NCI-H2107 (cell line): ENCODE results near the gene RAPGEF6.

Experiments
- DNase-seq: peaks from one replicate; lab custom pipeline; 2025; lab: John Stamatoyannopoulos, UW

RAPGEF6 gene

DNA sequence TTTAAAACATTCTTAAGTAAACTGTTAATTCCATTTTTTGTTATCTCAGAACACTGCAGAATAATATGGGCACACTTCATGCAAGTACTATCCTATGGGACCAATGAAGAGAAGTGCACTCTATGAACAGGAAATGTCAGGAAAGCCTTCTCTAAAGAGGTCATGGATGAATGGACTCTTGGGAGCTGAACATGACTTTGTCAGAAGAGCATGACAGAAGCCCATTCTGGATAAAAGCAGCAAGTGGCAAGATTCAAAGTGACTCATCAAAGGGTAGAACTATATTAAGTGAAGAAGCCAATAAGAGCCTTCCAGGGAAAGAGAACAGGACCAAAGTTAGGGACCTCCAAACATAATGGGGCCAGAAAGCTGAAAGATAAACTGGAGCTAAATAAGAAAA is 94.0 kb downstream of the RAPGEF6 start:
- peak; percentile 1 for DNase-seq

DNA sequence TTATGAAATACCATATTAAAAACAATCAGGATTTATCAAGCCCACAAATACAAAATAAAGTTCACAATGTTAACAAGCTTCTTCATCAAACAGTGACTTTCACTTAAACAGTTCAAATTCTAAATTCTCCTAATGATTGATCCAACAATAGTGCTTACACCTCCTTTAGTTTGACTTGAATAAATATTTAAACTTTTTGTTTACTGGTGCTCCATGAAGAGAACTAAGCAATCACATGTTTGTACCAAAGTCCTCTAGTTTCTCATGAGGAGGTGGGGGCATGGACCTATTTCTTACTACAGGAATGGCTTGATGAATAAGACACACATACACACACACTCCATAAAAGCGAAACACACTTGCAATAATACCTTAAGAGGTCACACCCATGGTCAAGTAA is 95.8 kb downstream of the RAPGEF6 start:
- no peak for DNase-seq

DNA sequence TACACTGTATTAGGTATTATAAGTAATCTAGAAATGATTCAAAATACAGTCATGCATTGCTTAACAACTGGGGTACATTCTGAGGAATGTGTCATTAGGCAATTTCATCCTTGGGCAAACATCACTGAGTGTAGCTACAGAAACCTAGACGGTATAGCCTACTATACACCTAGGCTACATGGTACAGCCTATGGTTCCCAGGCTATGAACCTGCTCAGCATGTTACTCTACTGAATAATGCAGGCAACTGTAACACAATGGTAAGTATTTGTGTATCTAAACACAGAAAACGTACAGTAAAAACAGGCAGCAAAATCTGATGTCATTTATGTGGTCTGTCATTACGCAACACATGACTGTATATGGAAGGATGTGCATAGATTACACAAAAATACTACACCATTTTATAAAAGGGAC is 96.8 kb downstream of the RAPGEF6 start:
- DNase-seq = no peak

DNA sequence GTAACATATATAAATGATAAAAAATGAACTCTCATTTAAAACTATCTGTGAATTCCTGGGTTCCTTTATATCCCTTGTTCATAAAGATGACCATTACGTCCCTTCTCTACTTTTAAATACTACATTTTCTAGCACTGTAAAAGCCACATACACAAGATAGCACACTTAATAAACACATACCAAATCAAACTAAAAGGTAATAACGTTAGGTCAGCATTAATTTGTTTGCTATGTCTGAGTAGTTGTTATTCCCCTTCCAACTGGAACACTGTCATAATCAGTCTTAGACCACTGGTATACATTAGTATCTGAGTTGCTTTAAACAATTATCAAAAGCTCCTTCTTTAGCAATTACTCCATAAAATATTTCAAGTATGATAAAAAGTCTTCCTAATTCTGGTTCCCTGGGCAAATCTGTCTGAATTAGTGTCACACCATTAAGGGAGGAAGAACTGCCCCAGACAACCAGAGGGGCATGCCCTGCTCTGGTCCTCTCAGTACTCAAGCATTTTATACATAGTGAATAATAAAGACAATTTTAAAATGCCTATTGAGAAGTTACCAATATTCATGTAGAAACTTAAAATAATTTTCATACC is 98.1 kb downstream of the RAPGEF6 start:
- DNase-seq = no peak

DNA sequence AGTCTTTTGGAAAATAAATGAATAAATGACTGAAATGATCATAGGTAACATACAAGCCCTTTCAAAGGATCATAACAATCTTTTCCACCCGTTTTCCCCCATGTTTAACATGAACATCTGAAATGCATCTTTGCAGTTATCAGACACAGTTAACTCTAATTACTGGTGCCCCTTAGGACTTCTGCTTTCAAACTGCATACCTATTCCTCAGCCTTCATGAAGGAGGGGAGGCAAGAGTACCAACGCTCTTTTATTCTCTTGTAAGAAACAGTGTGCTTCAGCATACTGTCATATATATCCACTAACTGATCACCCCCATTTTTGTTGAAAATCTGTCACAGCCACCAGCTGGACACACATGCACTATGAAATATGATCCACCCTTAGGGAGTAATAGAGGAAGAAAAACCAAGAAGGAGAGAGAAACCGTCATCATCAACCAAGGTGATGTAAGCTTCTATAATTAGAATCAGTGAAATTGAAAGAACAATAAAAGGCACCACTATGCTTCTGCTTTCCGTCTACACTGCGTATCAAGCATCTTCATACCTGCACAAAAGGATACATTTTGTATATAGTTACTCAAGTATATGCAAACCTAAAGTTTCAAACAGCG is 98.7 kb downstream of the RAPGEF6 start:
- DNase-seq = no peak

DNA sequence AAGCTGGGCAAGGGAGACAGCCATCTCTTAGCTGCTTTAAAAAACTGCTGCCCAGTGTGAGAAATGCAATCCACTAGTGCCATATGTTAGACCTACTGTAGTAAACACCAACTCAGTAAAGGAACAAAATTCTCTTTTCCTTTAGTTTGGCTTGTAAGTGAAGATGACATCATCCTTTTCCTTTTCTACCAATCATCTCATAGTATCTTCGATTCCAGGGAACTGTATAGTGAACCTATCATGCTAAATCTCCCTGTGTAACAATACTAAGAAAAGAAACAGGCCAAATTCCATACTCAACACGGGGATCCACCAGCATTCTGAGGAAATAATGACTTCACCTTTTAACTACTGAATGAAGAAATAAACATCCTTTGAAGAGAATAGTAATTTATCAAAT is 100.1 kb downstream of the RAPGEF6 start:
- DNase-seq = no peak

DNA sequence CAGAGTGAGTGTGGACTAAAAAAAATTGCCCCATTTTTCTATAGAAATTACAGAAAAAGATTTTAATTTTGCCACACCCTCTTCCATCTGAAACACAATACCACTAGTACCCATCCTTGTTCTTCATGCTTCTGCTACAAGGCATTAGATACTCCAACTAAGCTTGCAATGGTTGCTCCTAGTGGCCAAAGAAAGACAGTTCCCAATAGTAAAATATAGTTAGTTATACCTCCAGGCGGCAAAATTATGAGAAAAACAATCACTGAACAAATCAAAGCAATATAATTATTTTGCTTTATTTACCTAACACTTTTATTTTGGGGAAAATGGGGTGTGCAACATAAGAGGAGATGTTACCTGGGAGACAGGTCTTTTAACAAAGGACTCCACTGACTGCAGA is 101.2 kb downstream of the RAPGEF6 start:
- no peak for DNase-seq

DNA sequence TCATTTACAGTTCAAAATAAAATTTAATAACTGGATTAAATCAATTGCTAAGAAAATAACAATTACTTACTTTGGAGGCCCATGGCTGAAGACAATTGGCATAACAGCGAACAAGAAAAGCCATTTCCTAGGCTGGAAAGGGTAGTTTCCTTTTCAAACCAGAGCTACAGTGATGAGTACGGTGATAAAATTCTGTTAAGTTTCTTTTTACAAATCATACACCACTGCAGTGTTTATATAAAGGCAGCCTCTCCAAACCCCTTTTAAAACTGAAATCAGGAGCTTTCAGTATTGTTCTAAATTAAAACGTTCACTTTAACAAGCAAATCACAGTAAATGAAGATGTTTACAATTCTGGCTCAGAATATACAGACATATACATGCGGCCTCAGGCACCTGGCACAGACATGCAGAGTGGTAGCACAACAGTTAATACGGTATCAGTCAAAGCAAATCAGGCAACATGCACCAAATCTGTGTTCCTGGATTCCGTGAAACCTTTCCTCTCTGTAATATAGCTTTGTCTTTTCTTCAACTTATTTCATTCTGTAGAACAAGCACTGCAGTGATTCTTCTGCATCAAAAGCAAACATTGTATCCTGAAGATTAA is 102.9 kb downstream of the RAPGEF6 start:
- no peak for DNase-seq

DNA sequence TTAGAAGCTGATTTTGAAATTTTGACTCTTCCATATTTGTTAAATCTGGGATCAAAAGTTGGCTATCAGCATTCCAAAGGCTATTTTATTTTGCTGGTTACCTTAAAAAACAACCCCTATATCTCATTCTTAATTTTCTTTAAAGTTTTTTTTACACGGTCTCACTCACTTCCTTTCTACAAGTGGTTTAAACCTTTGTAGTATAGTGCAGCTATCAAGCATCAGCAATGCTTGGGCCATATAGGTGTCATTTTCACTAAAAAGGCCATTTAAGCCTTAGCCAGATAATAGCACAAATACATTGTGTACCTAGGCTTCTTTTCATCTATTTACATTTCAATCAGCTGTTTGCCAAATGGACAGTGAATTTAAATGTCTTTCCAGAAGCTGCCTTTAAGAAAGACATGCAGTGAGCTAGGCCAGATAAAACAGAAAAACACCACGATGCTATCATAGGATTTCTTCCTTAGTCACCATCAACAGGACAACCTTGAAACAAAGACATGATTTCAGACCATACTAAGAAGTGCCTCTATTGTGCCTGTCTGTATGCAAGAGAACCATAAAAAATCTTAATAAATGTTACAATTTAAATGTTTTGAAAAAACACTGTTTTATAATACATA is 104.2 kb downstream of the RAPGEF6 start:
- DNase-seq = no peak

DNA sequence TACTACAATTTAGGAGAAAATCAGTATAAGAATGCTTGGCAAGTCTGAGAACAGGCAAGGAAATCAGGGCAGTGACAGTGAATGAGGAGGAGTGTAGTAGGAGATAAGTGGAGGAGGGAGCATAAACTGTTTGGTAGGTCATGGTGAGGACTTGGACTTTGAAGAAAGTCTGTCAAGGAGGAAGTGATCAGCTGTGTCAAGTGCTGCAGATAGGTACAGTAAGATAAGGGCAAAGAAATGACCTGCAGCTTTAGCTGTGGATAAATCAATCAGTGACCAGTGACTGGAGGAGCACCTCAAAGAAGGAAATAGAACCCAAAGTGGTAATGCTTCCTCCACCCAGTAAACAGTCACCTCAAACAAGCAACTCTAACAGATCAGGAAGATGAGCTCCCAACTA is 106.3 kb downstream of the RAPGEF6 start:
- DNase-seq = no peak

DNA sequence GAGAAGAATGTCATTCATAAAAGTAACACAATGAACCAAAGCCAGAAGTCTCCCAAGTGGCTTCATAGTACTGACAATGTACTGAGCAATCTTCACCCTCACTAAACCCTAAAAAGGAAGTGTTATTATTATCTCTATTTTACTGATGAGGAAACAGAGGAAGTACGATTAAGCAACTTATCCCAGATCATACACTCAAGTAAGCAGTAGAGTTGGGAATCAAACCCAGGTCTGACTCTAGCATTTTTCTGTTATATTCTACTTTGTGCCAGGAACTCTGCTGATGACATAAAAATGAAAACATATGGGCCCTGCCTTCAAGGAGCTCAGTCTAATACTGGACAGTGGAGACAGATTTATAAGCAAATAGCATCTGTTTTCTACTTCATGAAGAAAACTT is 109.2 kb downstream of the RAPGEF6 start:
- no peak for DNase-seq

DNA sequence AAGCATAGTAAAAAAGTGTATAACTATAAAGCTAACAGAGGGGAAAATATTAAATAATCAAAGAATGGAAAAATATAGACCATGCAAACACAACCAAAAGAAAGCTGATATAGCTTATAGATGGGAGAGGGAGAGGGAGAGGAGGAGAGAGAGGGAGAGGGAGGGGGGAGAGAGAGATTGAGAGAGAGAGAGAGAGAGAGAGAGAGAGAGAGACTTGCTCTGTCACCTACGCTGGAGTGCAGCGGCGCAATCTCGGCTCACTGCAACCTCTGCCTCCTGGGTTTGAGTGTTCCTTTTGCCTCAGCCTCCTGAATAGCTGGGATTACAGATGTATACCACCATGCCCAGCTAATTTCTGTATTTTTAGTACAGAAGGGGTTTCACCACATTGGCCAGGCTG is 110.6 kb downstream of the RAPGEF6 start:
- DNase-seq = no peak

DNA sequence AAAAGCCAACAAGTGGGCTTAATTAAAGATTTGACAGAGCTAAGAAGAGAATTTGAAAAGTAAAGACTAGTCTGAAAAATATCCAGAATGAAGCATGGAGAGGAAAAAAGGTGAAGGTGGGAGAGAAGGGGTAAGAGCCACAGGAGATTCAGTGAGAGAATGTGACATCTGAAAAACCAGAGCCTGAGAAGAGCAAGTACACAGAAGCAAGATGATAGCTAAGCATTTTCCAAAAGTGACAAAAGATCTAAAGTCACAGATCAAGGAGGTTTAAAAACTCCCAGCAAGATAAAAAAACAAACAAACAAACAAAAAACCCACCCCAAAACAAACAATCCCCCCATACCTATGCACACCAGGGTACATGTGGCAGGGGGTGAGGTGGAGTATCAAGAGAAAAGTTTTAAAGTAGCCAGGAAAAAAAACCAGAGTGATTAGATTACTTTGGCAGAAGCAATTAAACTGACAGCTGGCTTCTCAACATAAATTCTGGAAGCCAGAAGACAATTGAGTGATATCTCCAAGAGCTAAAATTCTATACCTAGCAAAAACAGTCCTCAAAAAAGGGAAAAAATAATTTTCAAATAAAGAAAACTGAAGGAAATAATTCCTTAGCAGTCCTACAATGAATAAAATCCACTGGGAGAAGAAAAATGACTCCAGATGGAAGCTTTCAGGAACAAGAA is 111.4 kb downstream of the RAPGEF6 start:
- DNase-seq = no peak

DNA sequence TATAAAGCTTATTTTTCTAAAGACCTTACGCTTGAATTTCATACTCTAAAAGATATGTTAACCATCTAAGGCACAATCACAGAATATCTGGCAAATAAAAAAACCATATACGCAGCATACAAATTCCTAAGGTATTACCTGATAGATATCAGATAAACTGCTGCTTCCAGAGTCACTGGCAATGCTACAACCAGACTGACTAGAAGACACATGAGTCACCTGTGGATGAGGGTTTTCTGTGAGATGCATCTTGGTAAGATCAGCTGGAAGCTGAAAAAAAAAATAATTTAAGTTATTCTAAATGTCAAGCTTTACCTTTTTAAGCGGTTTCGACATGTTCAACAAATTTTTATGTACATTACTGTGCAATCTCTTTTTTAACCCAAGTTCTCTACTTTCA is 113.8 kb downstream of the RAPGEF6 start:
- no peak for DNase-seq

DNA sequence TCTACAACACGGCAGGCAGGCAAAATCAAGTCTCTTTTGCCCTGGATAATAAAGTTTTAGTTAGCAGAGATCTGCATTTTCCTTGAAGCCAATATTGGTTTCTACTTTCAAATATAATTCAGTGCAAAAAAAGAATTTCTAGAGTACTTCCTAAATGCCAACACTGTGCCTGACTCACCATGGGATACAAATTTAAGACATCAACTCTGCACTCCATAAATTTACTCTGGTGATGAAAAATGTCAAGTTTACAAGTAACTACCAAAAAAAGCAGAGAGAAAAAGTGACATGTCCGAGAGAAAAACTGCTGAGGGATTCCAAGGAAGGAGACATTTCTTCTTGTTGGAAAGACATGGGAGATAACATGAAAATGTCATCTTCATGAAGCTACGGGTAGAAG is 119.7 kb downstream of the RAPGEF6 start:
- no peak for DNase-seq

DNA sequence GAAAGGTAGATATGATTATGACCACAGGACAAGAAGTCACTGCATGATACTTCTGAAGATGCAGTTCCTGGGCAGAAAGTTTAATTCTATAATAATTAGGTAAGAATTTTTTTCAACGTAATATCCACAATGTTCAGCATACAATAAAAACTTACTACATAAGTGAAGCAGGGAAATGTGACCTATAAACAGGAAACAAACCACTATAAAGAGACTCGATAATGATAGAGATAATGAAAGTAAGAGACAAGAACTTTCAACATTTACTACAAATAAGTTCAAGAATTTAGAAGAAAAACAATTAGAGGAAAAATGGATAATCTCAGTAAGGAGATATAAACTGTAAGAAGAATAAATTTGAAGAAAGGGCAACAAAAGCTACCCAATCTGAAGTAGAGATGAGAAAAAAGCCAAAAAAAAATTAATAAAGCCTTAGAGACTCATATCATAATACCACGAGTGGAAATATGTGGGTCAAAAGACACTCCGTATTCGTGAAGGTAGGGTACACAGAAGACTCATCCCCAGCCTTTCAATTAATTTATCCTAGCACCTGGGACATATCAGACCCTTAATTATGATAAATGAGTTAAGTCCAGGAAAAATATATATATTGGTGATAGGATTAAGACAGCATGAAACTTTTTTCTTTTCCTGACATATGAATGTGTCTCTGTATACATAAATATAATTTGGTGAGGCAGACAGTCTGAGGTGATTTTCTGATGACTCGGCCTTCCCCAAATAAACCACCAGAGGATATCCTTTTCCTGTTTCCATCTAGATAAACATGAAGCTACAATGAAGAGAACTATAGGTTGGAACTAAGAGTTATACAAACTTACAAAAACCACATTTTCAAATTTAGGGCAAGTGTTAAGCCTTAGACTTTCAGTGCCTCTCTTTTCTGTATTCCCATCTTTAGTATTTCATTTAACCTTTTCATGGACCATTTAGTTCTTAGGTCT is 120.4 kb downstream of the RAPGEF6 start:
- no peak for DNase-seq

DNA sequence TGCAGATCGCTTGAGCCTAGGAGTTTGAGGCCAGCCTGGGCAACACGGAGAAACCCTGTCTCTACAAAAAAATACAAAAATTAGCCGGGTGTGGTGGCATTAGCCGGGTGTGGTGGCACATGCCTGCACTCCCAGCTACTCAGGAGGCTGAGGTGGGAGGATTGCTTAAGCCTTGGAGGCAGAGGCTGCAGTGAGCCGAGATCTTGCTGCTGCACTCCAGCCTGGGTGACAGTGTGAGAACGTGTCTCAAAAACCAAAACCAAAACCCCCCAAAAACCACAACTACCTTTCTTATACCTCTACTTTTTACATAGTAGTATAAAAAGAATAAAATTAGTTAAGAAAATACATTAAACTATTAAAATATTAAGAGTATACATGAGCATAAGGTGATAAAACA is 121.2 kb downstream of the RAPGEF6 start:
- DNase-seq = no peak

DNA sequence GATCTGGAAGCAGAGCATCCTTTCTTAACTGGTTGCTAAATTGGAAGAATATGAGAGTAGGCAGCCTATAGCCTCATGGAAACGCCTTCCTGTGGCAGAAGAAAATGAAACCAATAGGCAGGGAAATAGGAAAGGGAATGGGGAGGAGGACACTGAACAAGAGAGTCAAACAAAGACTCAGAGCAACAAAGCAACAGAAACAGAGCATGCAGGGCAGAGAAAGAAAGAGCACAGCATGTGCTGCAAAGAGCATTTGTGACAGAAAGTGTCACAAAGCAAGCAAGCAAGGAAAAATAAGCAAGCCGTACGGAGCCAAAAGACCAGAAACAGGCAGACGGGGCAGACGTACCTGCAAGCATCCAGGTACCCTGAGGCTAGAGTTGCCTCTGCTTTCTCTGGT is 123.1 kb downstream of the RAPGEF6 start:
- DNase-seq = no peak

DNA sequence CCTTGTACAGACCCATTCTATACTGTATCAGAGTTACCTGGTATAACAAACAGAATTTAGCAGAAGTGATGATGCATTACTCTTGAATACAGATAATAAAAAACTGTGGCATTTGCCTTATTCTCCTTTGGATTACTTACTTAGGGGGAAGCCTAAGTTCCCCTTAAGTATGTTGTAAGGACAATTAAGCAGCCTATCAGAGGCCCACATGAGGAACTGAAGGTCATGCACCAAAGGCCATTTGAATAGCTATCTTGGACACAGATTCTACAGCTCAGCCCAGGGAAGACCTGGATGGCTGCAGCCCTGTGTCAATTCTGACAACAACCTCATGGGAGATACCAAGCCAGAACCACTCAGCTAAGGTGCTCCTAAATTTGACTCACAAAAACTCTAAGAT is 125.2 kb downstream of the RAPGEF6 start:
- no peak for DNase-seq

DNA sequence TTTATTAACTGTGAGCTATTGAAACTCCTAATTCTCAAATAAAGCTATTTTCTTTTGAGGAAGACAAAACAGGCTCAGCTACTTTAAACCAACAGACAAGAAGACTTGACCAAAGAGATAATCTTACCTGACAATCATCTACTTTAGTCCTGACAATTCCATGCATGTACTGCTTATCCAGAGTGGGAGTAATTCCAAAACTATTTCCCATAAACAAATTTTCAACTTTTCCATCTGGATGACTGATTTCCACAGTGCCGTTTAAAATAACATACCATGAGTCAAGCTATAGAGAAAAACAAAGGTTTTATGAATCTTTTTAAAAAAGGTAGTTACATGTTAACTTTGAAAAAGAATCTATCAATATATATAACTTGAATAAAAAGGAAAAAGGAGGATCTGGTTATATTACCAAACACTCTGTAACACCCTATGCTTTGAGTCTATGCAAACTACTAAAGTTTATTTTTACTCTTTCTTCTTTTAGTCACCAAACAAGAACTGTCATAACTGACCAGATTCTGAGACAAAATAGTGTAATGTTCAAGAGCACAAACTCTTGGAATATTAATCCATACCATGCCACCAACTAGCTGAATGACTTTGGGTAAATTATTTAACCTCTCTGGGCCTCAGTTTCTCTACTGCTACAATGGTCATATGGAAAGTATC is 129.7 kb downstream of the RAPGEF6 start:
- no peak for DNase-seq

DNA sequence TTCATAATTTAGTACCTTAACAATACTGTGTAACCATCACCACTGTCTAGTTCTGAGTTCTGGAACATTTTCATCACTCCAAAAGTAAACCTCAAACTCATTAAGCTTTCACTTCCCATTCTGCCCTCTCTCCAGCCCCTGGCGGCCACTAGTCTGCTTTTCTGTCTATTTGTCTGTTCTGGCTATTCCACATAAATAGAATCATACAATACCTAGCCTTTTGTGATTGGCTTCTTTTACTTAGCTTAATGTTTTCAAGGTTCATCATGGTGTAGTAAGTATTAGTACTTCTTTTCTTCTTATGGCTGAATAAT is 138.7 kb downstream of the RAPGEF6 start:
- no peak for DNase-seq
